GM12878 (cell line): ENCODE results near the gene ZNF169. TPM values are rescaled to one million over a fixed set of nuclear protein-coding genes. Genes with fewer than 3 reads are reported as not detected.

Source experiments
- CTCF ChIP-seq, 3 experiments: IDR thresholded peaks in 2 of 3; conservative IDR thresholded peaks in 1 of 3; 2 replicates each; pipeline ENCODE4 v1.5.1; 2011; ENCODE audit warnings: low read depth in 3 of 3, low read length in 3 of 3, mild to moderate bottlenecking in 3 of 3, control low read depth in 2 of 3, moderate library complexity in 2 of 3, inconsistent platforms in 1 of 3, mixed read lengths in 1 of 3; ENCODE audit not compliant: control insufficient read depth in 2 of 3, insufficient read depth in 1 of 3; ENCODE audit errors: extremely low read depth in 1 of 3
- HSF1 ChIP-seq: fragments of 150-350 bp; IDR thresholded peaks from 2 replicates; pipeline ENCODE4 v1.6.1; 2014; ENCODE audit warnings: mild to moderate bottlenecking, low read depth, low read length
- NRF1 ChIP-seq: conservative IDR thresholded peaks from 2 replicates; pipeline ENCODE4 v1.6.1; 2011; ENCODE audit warnings: mild to moderate bottlenecking, low read depth, low read length, improper control_type of control experiment
- REST ChIP-seq: IDR thresholded peaks from 2 replicates; pipeline ENCODE4 v1.6.1; 2012; ENCODE audit warnings: mild to moderate bottlenecking, low read depth, low read length
- TAF1 ChIP-seq: IDR thresholded peaks from 2 replicates; pipeline ENCODE4 v1.6.1; 2011; ENCODE audit warnings: mild to moderate bottlenecking, low read depth, low read length, borderline replicate concordance
- polyA plus RNA-seq, 11 experiments: library from polyadenylated mRNA; depleted of rRNA in 4 of 11; unstranded in 6 of 11; stranded (reverse) in 5 of 11; fragments of >200 nt; fragmentation: Nextera tagmentation in 4 of 11; fragmentation: Illumina TruSeq in 1 of 11; extraction: Ambion mirVana in 4 of 11; extraction: Trizol in 1 of 11; gene quantifications; 1 replicate in 1 of 11; 2 replicates in 10 of 11; pipeline versions ENCODE4 v1.2.1 to v1.2.3, GENCODE V29; 2011 to 2016; ENCODE audit warnings: inconsistent platforms in 2 of 11, missing spikeins in 2 of 11, low read depth in 1 of 11
- total RNA-seq, 4 experiments: library from RNA; depleted of rRNA in 3 of 4; stranded (reverse); fragments of >200 nt in 3 of 4; fragmentation: Illumina TruSeq in 1 of 4; extraction: Trizol in 1 of 4; gene quantifications; 2 replicates each; pipeline versions ENCODE4 v1.2.1 to v1.2.3, GENCODE V29; 2013 to 2021

The ZNF169 gene
- total and polyA plus RNA-seq, 10 of the 15 experiments (the other 5 are each of a cell fraction or from before 2014, with no cell fraction given), result 2.2 to 15.7 (median 5.8) TPM

- TF ChIP-seq REST (no peak), TAF1 (no peak), CTCF (IDR thresholded peaks at IDR 0.05 in 2 of 3, conservative IDR thresholded peaks at IDR 0.05 in 1 of 3; ENCODE audit: control insufficient read depth in 2 of 3, extremely low read depth in 1 of 3, insufficient read depth in 1 of 3, low read depth in 3 of 3, low read length in 3 of 3) (no peak), HSF1 (no peak), NRF1 (no peak)
Observed at GRCh38 chr9:94277885-94278536, 18.9 kb downstream of the ZNF169 start (continued).
